ENCODE measurements around the gene EGFL8.

DNA sequence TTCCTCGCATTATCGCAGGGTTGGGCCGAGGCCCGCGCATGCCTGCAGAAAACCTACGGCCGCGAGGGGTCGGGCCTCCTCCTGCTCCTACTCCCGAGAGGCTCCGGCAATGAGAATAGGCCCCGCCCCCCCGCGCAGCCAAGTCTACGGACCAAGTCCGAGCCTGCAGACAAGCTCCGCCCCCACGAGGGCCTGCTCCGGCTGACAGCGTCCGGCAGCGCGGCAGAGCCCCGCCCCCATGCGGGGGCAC is 31.2 kb downstream of the EGFL8 start:
- TF ChIP-seq, protein P1, sequence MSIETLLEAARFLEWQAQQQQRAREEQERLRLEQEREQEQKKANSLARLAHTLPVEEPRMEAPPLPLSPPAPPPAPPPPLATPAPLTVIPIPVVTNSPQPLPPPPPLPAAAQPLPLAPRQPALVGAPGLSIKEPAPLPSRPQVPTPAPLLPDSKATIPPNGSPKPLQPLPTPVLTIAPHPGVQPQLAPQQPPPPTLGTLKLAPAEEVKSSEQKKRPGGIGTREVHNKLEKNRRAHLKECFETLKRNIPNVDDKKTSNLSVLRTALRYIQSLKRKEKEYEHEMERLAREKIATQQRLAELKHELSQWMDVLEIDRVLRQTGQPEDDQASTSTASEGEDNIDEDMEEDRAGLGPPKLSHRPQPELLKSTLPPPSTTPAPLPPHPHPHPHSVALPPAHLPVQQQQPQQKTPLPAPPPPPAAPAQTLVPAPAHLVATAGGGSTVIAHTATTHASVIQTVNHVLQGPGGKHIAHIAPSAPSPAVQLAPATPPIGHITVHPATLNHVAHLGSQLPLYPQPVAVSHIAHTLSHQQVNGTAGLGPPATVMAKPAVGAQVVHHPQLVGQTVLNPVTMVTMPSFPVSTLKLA (conservative IDR thresholded peaks at IDR 0.05): peak in 1 of 2 experiments; percentile 93; a peak in 2 of 4 replicates
- TF ChIP-seq FOXM1 (IDR thresholded peaks at IDR 0.05; ENCODE audit: low read depth): no peak
- 0 out of 2 replicates have a peak, but pooled peaks have one; percentile 77 for TF ChIP-seq FOXM1 (CRISPR knock-in tag; IDR thresholded peaks at IDR 0.05; ENCODE audit: low read depth)
- no peak for TF ChIP-seq TBP (optimal IDR thresholded peaks at IDR 0.05; ENCODE audit: low read depth, low read length)
- no peak for TF ChIP-seq CBX5 (IDR thresholded peaks at IDR 0.05; ENCODE audit: borderline replicate concordance, low read depth)
- no peak for TF ChIP-seq FUS (optimal IDR thresholded peaks at IDR 0.05; ENCODE audit: low read depth, low read length)
- no peak for TF ChIP-seq SMAD1 (IDR thresholded peaks at IDR 0.05; ENCODE audit: low read depth, low read length, partially characterized antibody)
- TF ChIP-seq NFRKB (IDR thresholded peaks at IDR 0.05; ENCODE audit: low read depth): no peak
- no peak for TF ChIP-seq ZBTB7A (IDR thresholded peaks at IDR 0.05; ENCODE audit: borderline replicate concordance, control insufficient read depth, low read depth, low read length)
- no peak for TF ChIP-seq RBM14 (IDR thresholded peaks at IDR 0.05; ENCODE audit: borderline replicate concordance, insufficient read depth, low read depth, low read length)

All from K562 (cell line).